A549 (cell line): Measurements from ENCODE around the gene KCNG4. TPM values are rescaled to one million over a fixed set of nuclear protein-coding genes. Genes with fewer than 3 reads are reported as not detected.

Experiments used
- ATAC-seq, 2 experiments: fragments of 200-7000 bp in 1 of 2; fragments of >200 bp in 1 of 2; cut with Nextera tagmentation in 1 of 2; cut with Tn5 transposase in 1 of 2; 3 replicates each; pipeline versions ENCODE4 v1.8.0 to v1.9.1; 2018 to 2020; ENCODE audit warnings: mild to moderate bottlenecking in 1 of 2, moderate library complexity in 1 of 2
- CTCF ChIA-PET: fragments of 300-600 bp; sonication (Branson Sonifier 250); formaldehyde crosslinking; extraction: SDS; loops from one replicate; lab custom pipeline; 2021; ENCODE audit warnings: antibody characterized with exemption, inconsistent platforms; lab: Yijun Ruan, JAX
- POLR2A ChIA-PET: fragments of 350-600 bp; formaldehyde crosslinking; extraction: SDS; loops from one replicate; lab custom pipeline; 2021; ENCODE audit warnings: antibody characterized with exemption, inconsistent platforms; lab: Yijun Ruan, JAX
- DNase-seq, 2 experiments: peaks; one replicate each; pipeline versions ENCODE4 v3.0.0 to v3.0.0-alpha.2; 2011 to 2016; ENCODE audit warnings: low read depth in 1 of 2, low spot score in 1 of 2
- FAIRE-seq: peaks from 2 replicates; lab custom pipeline; 2011; peaks lifted over from hg19 to GRCh38; lab: Jason Lieb, UNC
- H3K27ac ChIP-seq, 2 experiments: fragments of >200 bp; sonication (Bioruptor Twin); formaldehyde crosslinking; 3 replicates each; pipeline ENCODE4 v1.5.1; 2016 to 2017
- H3K4me1 ChIP-seq: fragments of >200 bp; sonication (Bioruptor Twin); formaldehyde crosslinking; 3 replicates; pipeline ENCODE4 v1.6.1; 2016
- H3K4me2 ChIP-seq: fragments of >200 bp; sonication (Bioruptor Twin); formaldehyde crosslinking; 3 replicates; pipeline ENCODE4 v1.6.1; 2016
- H3K4me3 ChIP-seq: fragments of >200 bp; sonication (Bioruptor Twin); formaldehyde crosslinking; 3 replicates; pipeline ENCODE4 v1.5.1; 2016
- H3K9me3 ChIP-seq: fragments of >200 bp; sonication (Bioruptor Twin); formaldehyde crosslinking; 3 replicates; pipeline ENCODE4 v1.6.1; 2016
- CEBPB ChIP-seq, 2 experiments: fragments of >200 bp in 1 of 2; sonication (Bioruptor Twin) in 1 of 2; formaldehyde crosslinking in 1 of 2; IDR thresholded peaks; 2 replicates each; pipeline ENCODE4 v1.6.1; 2012 to 2016
- EP300 ChIP-seq, 2 experiments: fragments of >200 bp; sonication (Bioruptor Twin); formaldehyde crosslinking; IDR thresholded peaks; 2 replicates in 1 of 2; 3 replicates in 1 of 2; pipeline ENCODE4 v1.6.1; 2016 to 2017
- KDM1A ChIP-seq: fragments of 200-600 bp; sonication (generic); IDR thresholded peaks from 2 replicates; pipeline ENCODE4 v1.6.1; 2016; ENCODE audit warnings: low read depth, mild to moderate bottlenecking
- RARB ChIP-seq: fragments of 250-450 bp; sonication (Bioruptor Pico); IDR thresholded peaks from 2 replicates; pipeline ENCODE4 v1.8.0; 2021; ENCODE audit warnings: mild to moderate bottlenecking, moderate library complexity
- SMC3 ChIP-seq: fragments of >200 bp; sonication (Bioruptor Twin); formaldehyde crosslinking; IDR thresholded peaks from 3 replicates; pipeline ENCODE4 v1.6.1; 2018; ENCODE audit warnings: inconsistent platforms
- ZSCAN20 ChIP-seq: fragments of 250-450 bp; sonication (Bioruptor Pico); IDR thresholded peaks from 2 replicates; pipeline ENCODE4 v1.8.0; 2022; ENCODE audit warnings: mild to moderate bottlenecking, moderate library complexity
- WGBS: methylation state at CpG from one replicate; pipeline ENCODE4 v1.1.6; 2017; ENCODE audit errors: missing lambda C conversion rate; 5-methylcytosine and 5-hydroxymethylcytosine counted together
- polyA plus RNA-seq, 4 experiments: library from polyadenylated mRNA; depleted of rRNA in 3 of 4; stranded (reverse); fragments of >200 nt; fragmentation: RNase III in 1 of 4; extraction: RNeasy Plus Mini Kit Qiagen cat#74134 plus additional on column Dnase treatment in 1 of 4; gene quantifications; 2 replicates in 3 of 4; 3 replicates in 1 of 4; pipeline ENCODE4 v1.2.3, GENCODE V29; 2011 to 2017
- TF ChIP-seq, protein P1 (sequence below): IDR thresholded peaks from 2 replicates; pipeline ENCODE4 v1.6.1; 2012
- TF ChIP-seq, protein P2 (sequence below): IDR thresholded peaks from 2 replicates; pipeline ENCODE4 v1.6.1; 2012; ENCODE audit warnings: low read depth, borderline replicate concordance
- TF ChIP-seq, protein P3 (sequence below): fragments of 200-600 bp; sonication (generic); IDR thresholded peaks from 2 replicates; pipeline ENCODE4 v1.6.1; 2016; ENCODE audit warnings: antibody characterized with exemption, mild to moderate bottlenecking, moderate library complexity
- TF ChIP-seq, protein P4 (sequence below): fragments of >200 bp; sonication (Bioruptor Twin); formaldehyde crosslinking; IDR thresholded peaks from 3 replicates; pipeline ENCODE4 v1.6.1; 2016
- TF ChIP-seq, protein P5 (sequence below): fragments of 250-450 bp; sonication (Bioruptor Pico); IDR thresholded peaks from 2 replicates; pipeline ENCODE4 v1.5.0; 2021; ENCODE audit warnings: mild to moderate bottlenecking, moderate library complexity, borderline replicate concordance

The KCNG4 gene
- polyA plus RNA-seq, 2 of the 4 experiments (the other 2 are of a cell fraction), result not detected

DNA sequence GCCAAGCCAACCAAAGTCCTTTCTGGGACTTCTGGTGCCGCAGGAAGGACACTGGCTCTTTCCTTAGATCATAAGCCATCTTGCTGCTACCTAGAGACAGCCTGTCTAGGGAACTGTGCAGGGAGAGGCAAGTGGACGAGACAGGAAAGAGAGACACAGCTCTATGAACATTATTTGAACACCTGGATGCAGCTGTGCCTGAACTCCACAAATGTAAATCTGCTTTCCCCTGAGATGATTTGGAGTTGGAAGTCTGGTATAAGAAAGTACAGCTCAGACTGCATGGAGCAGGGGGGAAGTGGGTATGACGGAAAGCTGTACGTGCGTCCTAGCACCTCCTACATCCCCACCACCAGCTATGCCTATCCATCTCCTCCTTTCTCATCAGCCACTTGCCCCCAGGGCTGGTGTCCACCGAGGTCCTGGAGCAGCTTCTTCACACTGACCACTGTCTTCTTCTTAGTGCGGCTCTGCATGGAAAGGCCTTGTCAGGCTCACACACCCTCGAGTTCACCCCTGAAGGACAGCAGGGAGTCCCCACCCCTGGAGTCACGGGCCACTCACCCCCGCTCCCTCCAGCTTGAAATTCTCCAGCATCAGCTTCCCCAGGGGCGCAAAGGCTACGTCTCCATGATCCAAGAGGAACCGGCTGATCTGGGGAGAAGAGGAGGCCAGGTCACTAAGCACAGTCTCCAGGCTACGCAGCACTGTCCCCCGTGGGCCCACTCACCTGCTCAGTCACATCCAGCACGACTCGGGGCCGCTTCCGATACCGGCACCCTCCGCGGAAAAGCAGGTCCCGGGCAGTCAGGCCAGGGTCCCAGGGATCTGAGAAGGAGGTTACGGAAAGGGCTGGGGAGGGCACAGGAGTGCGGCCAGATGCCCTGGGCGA is 56.9 kb downstream of the KCNG4 start:
- 85% methylated on average over 19 of the region's 26 CpGs for WGBS
- H3K27ac ChIP-seq, result no peak overlapping the region
- ATAC-seq (no peak), DNase-seq (no peak), FAIRE-seq (no peak)
- CTCF ChIA-PET, result interaction anchor here (0.6 to 11.7 kb wide), 21 partner anchors 11 to 434 kb away, joined by 3 to 92 read pairs (median 5); no protein-coding TSS in a partner anchor
- H3K4me3 ChIP-seq, result no peak overlapping the region
- POLR2A ChIA-PET, result no interaction called here
- H3K4me2 ChIP-seq, result no peak overlapping the region
- peaks cover 9% of the 10 kb centered on the region for H3K4me1 ChIP-seq
- TF ChIP-seq EP300 (IDR thresholded peaks at IDR 0.05), result no peak
- no peaks in the 10 kb centered on the region for H3K9me3 ChIP-seq

DNA sequence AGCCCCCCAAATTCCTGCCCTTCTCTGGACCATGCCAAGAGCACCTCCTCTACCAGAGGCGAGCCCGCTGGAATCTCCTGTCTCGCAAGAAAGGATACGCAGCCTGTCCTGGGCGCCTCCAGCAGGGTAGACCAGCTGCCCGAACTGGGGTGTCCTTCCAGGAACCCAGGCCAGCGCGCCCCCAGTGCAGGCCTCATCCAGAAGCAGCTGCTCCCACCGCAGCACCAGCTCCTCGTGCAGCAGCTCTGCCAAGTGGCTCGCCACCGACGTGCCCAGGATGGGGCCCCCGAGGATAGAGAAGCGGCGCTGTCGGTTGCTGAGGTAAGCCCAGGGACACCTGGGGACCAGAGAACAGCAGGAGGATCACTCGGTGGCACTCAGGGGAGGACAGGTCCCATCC is 57.7 kb downstream of the KCNG4 start:
- ATAC-seq, result no peak
- FAIRE-seq, result no peak

More for the DNA sequence above, 57.7 kb downstream of the KCNG4 start:
- 97% methylated on average over 11 of the region's 18 CpGs for WGBS
- POLR2A ChIA-PET, result no interaction called here
- Histone ChIP-seq H3K4me1 (peaks cover 17% of the 10 kb centered on the region), H3K4me2 (no peak overlapping the region)
- CTCF ChIA-PET, result interaction anchor here (0.8 to 11.7 kb wide), 6 partner anchors 10 to 302 kb away, joined by 3 to 92 read pairs (median 8); partner anchors contain the start of gene MBTPS1
- TF ChIP-seq SMC3 (no peak), KDM1A (no peak), CEBPB (IDR thresholded peaks at IDR 0.05) (no peak), ZSCAN20 (CRISPR knock-in tag) (no peak), RARB (CRISPR knock-in tag) (no peak)
- TF ChIP-seq, protein P1, sequence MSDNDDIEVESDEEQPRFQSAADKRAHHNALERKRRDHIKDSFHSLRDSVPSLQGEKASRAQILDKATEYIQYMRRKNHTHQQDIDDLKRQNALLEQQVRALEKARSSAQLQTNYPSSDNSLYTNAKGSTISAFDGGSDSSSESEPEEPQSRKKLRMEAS, result no peak
- TF ChIP-seq, protein P2, sequence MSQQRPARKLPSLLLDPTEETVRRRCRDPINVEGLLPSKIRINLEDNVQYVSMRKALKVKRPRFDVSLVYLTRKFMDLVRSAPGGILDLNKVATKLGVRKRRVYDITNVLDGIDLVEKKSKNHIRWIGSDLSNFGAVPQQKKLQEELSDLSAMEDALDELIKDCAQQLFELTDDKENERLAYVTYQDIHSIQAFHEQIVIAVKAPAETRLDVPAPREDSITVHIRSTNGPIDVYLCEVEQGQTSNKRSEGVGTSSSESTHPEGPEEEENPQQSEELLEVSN, result no peak
- TF ChIP-seq, protein P3, sequence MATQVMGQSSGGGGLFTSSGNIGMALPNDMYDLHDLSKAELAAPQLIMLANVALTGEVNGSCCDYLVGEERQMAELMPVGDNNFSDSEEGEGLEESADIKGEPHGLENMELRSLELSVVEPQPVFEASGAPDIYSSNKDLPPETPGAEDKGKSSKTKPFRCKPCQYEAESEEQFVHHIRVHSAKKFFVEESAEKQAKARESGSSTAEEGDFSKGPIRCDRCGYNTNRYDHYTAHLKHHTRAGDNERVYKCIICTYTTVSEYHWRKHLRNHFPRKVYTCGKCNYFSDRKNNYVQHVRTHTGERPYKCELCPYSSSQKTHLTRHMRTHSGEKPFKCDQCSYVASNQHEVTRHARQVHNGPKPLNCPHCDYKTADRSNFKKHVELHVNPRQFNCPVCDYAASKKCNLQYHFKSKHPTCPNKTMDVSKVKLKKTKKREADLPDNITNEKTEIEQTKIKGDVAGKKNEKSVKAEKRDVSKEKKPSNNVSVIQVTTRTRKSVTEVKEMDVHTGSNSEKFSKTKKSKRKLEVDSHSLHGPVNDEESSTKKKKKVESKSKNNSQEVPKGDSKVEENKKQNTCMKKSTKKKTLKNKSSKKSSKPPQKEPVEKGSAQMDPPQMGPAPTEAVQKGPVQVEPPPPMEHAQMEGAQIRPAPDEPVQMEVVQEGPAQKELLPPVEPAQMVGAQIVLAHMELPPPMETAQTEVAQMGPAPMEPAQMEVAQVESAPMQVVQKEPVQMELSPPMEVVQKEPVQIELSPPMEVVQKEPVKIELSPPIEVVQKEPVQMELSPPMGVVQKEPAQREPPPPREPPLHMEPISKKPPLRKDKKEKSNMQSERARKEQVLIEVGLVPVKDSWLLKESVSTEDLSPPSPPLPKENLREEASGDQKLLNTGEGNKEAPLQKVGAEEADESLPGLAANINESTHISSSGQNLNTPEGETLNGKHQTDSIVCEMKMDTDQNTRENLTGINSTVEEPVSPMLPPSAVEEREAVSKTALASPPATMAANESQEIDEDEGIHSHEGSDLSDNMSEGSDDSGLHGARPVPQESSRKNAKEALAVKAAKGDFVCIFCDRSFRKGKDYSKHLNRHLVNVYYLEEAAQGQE, result no peak
- TF ChIP-seq, protein P4, sequence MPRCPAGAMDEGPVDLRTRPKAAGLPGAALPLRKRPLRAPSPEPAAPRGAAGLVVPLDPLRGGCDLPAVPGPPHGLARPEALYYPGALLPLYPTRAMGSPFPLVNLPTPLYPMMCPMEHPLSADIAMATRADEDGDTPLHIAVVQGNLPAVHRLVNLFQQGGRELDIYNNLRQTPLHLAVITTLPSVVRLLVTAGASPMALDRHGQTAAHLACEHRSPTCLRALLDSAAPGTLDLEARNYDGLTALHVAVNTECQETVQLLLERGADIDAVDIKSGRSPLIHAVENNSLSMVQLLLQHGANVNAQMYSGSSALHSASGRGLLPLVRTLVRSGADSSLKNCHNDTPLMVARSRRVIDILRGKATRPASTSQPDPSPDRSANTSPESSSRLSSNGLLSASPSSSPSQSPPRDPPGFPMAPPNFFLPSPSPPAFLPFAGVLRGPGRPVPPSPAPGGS, result no peak
- TF ChIP-seq, protein P5, sequence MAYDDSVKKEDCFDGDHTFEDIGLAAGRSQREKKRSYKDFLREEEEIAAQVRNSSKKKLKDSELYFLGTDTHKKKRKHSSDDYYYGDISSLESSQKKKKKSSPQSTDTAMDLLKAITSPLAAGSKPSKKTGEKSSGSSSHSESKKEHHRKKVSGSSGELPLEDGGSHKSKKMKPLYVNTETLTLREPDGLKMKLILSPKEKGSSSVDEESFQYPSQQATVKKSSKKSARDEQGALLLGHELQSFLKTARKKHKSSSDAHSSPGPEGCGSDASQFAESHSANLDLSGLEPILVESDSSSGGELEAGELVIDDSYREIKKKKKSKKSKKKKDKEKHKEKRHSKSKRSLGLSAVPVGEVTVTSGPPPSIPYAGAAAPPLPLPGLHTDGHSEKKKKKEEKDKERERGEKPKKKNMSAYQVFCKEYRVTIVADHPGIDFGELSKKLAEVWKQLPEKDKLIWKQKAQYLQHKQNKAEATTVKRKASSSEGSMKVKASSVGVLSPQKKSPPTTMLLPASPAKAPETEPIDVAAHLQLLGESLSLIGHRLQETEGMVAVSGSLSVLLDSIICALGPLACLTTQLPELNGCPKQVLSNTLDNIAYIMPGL (CRISPR knock-in tag), result no peak
- TF ChIP-seq, all 56 proteins: peak for 0
- H3K4me3 ChIP-seq, result no peak overlapping the region
- H3K9me3 ChIP-seq, result no peaks in the 10 kb centered on the region
- H3K27ac ChIP-seq, result no peak overlapping the region
- DNase-seq, result no peak
